A673 (cell line): ENCODE data around the gene ATG5.

ENCODE experiments used
- CTCF ChIP-seq: fragments of 300-800, 200-600 bp; sonication (generic); conservative IDR thresholded peaks from 2 replicates; pipeline ENCODE4 v1.5.1; 2017; ENCODE audit warnings: low read depth, mild to moderate bottlenecking, antibody characterized with exemption, low read length, moderate library complexity, mixed read lengths
- EZH2 ChIP-seq: fragments of 200-600 bp; sonication (generic); IDR thresholded peaks from 2 replicates; pipeline ENCODE4 v1.6.1; 2017; ENCODE audit warnings: borderline replicate concordance, low read depth, mild to moderate bottlenecking, mixed read lengths, antibody characterized with exemption, low read length; ENCODE audit not compliant: poor library complexity, severe bottlenecking

DNA sequence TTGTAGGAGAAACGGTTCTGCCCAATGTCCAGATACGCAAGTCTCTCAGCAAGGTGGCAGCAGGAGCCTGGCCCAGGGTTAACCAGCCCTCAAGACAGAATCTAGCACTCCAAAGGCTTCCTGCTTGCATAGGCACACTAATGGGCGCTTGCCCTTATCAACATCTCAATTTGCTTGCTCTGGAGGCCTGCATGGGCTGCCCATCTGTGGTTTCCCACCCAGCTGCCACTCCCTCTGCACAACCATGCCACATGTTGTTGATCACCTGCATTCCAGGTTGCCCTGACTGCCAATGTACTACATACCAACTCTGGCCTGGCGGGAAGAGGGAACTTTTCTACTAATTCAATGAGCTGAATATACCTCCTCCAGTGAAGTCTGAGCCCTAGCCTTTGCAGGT, 74.6 kb downstream of the ATG5 start:
- no peak for TF ChIP-seq CTCF
- no peak for TF ChIP-seq EZH2
